Measurements from ENCODE around the gene DDX59.

DDX59 gene

GRCh38 chr1:200706111-200706814 is 36.6 kb upstream of the DDX59 start:
- TF ChIP-seq CTCF (IDR thresholded peaks at IDR 0.05; ENCODE audit: insufficient read depth, low read depth, low read length, missing control alignments): no peak
- H3K4me3 ChIP-seq (ENCODE audit: low read depth, low read length): no peak overlapping the region
- no peak for DNase-seq (ENCODE audit: low read depth)

- H3K4me3 ChIP-seq (ENCODE audit: low read depth, low read length): no peak overlapping the region
- no peak for TF ChIP-seq CTCF (IDR thresholded peaks at IDR 0.05; ENCODE audit: insufficient read depth, low read depth, low read length, missing control alignments)
- DNase-seq (ENCODE audit: low read depth): no peak
Measured at GRCh38 chr1:200704986-200705500, 35.3 kb upstream of the DDX59 start.

- TF ChIP-seq CTCF (IDR thresholded peaks at IDR 0.05; ENCODE audit: insufficient read depth, low read depth, low read length, missing control alignments): no peak
- no peak overlapping the region for H3K4me3 ChIP-seq (ENCODE audit: low read depth, low read length)
- peak; percentile 11 for DNase-seq (ENCODE audit: low read depth)
Measured at GRCh38 chr1:200699871-200700270, 30.2 kb upstream of the DDX59 start.

- no peak for DNase-seq (ENCODE audit: low read depth)
- no peak for TF ChIP-seq CTCF (IDR thresholded peaks at IDR 0.05; ENCODE audit: insufficient read depth, low read depth, low read length, missing control alignments)
- no peak overlapping the region for H3K4me3 ChIP-seq (ENCODE audit: low read depth, low read length)
Measured at GRCh38 chr1:200694738-200695137, 25.0 kb upstream of the DDX59 start.

- no peak overlapping the region for H3K4me3 ChIP-seq (ENCODE audit: low read depth, low read length)
- DNase-seq (ENCODE audit: low read depth): peak; percentile 6
- no peak for TF ChIP-seq CTCF (IDR thresholded peaks at IDR 0.05; ENCODE audit: insufficient read depth, low read depth, low read length, missing control alignments)
Measured at GRCh38 chr1:200693327-200693726, 23.6 kb upstream of the DDX59 start.

GRCh38 chr1:200692316-200692715 is 22.6 kb upstream of the DDX59 start:
- no peak overlapping the region for H3K4me3 ChIP-seq (ENCODE audit: low read depth, low read length)
- no peak for DNase-seq (ENCODE audit: low read depth)
- no peak for TF ChIP-seq CTCF (IDR thresholded peaks at IDR 0.05; ENCODE audit: insufficient read depth, low read depth, low read length, missing control alignments)

- no peak overlapping the region for H3K4me3 ChIP-seq (ENCODE audit: low read depth, low read length)
- DNase-seq (ENCODE audit: low read depth): no peak
- no peak for TF ChIP-seq CTCF (IDR thresholded peaks at IDR 0.05; ENCODE audit: insufficient read depth, low read depth, low read length, missing control alignments)
Measured at GRCh38 chr1:200686620-200687019, 16.9 kb upstream of the DDX59 start.

Data from GM12865 (cell line).